Psoas muscle (tissue), 8 donors: ENCODE measurements around the gene RAD51B. TPM values are rescaled to one million over a fixed set of nuclear protein-coding genes. Genes with fewer than 3 reads are reported as not detected.

Source experiments
- ATAC-seq, 4 donors: fragments of 200-7000 bp; cut with Tn5 transposase; one replicate each; pipeline ENCODE4 v1.9.1; 2020; ENCODE audit warnings: moderate library complexity in 3 of 4, mild to moderate bottlenecking in 2 of 4
- DNase-seq, 2 donors: peaks; one replicate each; pipeline ENCODE4 v3.0.0-alpha.2; 2020
- H3K27ac ChIP-seq: fragments of 200-600 bp; one replicate; pipeline ENCODE4 v1.8.0; 2022
- H3K27me3 ChIP-seq, 3 donors: fragments of 200-600 bp in 1 of 3; one replicate each; pipeline versions ENCODE4 v1.6.1 to v1.8.0; 2013 to 2022; ENCODE audit warnings: low read length in 2 of 3, mild to moderate bottlenecking in 2 of 3, moderate library complexity in 1 of 3; ENCODE audit not compliant: insufficient read depth in 3 of 3
- H3K36me3 ChIP-seq, 2 donors: fragments of 200-600 bp in 1 of 2; one replicate each; pipeline versions ENCODE4 v1.6.1 to v1.8.0; 2013 to 2022; ENCODE audit warnings: low read depth in 1 of 2, mild to moderate bottlenecking in 1 of 2, moderate library complexity in 1 of 2; ENCODE audit not compliant: insufficient read depth in 1 of 2
- H3K4me1 ChIP-seq: fragments of 200-600 bp; one replicate; pipeline ENCODE4 v1.8.0; 2022
- H3K4me3 ChIP-seq: fragments of 200-600 bp; one replicate; pipeline ENCODE4 v1.8.0; 2022; ENCODE audit warnings: mild to moderate bottlenecking
- H3K9me3 ChIP-seq: fragments of 200-600 bp; one replicate; pipeline ENCODE4 v1.8.0; 2022
- WGBS, 3 donors: extraction: QIAGEN DNeasy Blood & Tissue Kit; methylation state at CpG; one replicate each; pipeline versions ENCODE4 v1.1.6 to v1.1.7; 2013; 5-methylcytosine and 5-hydroxymethylcytosine counted together
- intact Hi-C, 2 donors: fragments of 100-400 bp; cut with DNase I; formaldehyde crosslinking; loops; one replicate each; pipeline versions ENCODE4 v1.11.0 to v1.14.2; 2022
- polyA plus RNA-seq, 3 donors: library from polyadenylated mRNA; stranded (reverse); fragments of 200-250 nt; gene quantifications; one replicate each; pipeline ENCODE4 v1.2.3, GENCODE V29; 2013
- total RNA-seq, 4 donors: library from RNA; stranded (reverse); fragmentation: NEBNext Ultra II Directional in 2 of 4; extraction: Animal tissue kit (Norgen Biotek cat#: 25700) in 2 of 4; gene quantifications; one replicate each; pipeline versions ENCODE4 v1.2.1 to v1.2.4, GENCODE V29; 2021 to 2023
- TF ChIP-seq, protein P1 (sequence below): fragments of 200-600 bp; IDR thresholded peaks from one replicate; pipeline ENCODE4 v1.8.0; 2022; ENCODE audit warnings: antibody characterized with exemption
- donor health status: healthy with polysubstance abuse.
- donor health status: DM: no; HTN: no; CAD: no; lungs with moderate emphysema.
- donor health status: Bipolar disorder and iron deficiency.
- donor health status: healthy.
- donor health status: DM: yes; HTN: yes; CAD: no.
- donor health status: DM: no; HTN: no; CAD: no.
- donor health status: DM: no; HTN: no; CAD: no.
- donor health status: DM: yes; HTN: yes; CAD: no.

Gene RAD51B
- total and polyA plus RNA-seq, 7 donors, result 0.60 to 7.2 (median 2.2) TPM

DNA sequence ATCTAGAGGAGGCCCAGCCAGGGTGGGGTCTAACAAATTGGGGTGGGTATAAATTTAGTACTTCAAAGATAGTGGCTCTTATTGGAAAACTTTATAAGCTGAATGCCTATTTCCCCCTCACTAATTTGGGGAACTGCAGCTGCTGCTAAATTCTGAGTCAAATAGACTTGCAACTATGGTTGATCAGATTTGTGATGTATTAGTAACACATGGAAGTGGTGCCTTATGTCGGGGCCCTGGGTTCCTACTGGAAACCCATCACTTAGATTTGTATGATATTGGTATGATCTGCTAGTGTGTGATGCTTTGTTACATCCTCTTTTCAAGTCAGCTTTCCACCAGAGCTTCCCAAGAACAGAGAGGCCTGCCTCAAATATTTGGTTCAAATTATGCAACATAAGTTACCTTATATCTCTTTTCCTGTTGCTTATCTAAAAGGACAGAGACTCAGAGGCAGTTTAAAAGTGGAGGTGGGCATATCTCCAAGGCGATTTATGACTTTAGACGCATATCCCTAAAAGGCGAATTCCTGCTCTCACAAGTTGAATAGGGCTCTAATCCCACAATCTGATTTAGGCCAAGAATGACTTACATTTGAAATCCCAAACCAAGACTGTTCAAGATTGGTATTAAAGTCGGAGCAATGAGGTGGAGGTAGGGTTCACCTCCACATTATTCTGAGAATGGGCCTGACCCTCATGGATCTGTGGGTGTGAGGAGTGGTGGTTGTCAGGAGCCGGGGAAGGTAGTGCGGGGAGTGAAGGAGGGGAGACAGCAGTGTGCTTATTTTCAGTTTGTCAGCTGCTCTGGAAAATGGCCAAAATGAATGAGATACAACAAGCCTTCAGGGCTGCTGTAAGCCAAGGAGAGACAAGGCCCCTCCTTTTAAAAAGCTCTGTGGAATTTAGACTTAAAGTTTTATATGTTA, 425.8 kb downstream of the RAD51B start:
- intact Hi-C loops, result loop anchor here (2.0 to 10.0 kb wide), 7 partner anchors 53 to 571 kb away; partner anchors contain the start of gene ZFP36L1 (in 1 of the 2)
- TF ChIP-seq, protein P1, sequence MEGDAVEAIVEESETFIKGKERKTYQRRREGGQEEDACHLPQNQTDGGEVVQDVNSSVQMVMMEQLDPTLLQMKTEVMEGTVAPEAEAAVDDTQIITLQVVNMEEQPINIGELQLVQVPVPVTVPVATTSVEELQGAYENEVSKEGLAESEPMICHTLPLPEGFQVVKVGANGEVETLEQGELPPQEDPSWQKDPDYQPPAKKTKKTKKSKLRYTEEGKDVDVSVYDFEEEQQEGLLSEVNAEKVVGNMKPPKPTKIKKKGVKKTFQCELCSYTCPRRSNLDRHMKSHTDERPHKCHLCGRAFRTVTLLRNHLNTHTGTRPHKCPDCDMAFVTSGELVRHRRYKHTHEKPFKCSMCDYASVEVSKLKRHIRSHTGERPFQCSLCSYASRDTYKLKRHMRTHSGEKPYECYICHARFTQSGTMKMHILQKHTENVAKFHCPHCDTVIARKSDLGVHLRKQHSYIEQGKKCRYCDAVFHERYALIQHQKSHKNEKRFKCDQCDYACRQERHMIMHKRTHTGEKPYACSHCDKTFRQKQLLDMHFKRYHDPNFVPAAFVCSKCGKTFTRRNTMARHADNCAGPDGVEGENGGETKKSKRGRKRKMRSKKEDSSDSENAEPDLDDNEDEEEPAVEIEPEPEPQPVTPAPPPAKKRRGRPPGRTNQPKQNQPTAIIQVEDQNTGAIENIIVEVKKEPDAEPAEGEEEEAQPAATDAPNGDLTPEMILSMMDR, result no peak
- H3K4me3 ChIP-seq, result no peak overlapping the region
- DNase-seq (peak in 1 of 2 donors; percentile 21), ATAC-seq (peak; percentile 24 to 64 (median 50))
- no peaks in the 10 kb centered on the region for H3K27me3 ChIP-seq
- no peaks in the 10 kb centered on the region for H3K9me3 ChIP-seq
- no peaks in the 10 kb centered on the region for H3K36me3 ChIP-seq
- H3K4me1 ChIP-seq, result peaks cover 98% of the 10 kb centered on the region
- H3K27ac ChIP-seq, result peak overlapping the region; percentile 89
- 15 to 20% (median 16%) methylated on average over 7 of the region's 7 CpGs for WGBS, 3 donors

DNA sequence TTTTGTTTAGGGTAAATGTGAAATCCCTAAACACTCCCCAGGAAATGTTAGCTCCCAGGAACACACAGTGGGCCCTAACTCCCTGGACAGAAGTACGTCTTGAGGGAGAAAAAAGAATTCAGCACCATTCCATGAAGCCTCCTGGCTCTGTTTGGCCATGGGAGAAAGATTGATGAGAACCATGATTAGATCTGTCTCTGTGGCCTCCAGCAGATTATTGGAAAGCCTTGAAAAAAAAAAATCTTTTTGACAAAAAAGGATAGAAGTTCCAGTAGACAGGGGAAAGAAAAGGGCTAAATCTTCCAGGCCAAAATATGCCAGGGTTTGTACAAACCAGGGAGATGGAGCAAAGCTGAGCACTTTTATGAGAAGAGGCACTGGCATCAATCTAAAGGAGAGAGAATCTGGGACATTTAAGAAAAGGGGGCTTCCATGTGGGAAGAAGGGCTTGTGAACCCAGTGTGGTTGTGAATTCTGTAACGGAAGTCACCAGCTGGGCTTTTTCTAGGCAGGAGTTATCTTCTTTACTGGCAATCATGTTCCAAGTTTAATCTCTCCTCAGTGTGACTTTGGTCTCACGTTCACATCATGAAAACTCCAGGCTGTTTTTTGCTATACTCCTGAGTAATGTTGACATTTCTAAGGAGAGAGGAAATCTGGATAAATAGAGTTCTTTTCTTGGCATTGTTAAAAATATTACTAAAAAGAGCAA, 426.7 kb downstream of the RAD51B start:
- TF ChIP-seq, protein P1, result no peak
- Histone ChIP-seq H3K36me3 (no peaks in the 10 kb centered on the region), H3K4me3 (no peak overlapping the region), H3K27me3 (no peaks in the 10 kb centered on the region), H3K27ac (peak overlapping the region; percentile 89), H3K4me1 (peaks cover 98% of the 10 kb centered on the region), H3K9me3 (no peaks in the 10 kb centered on the region)
- intact Hi-C loops, result loop anchor here (5.0 to 10.0 kb wide), 6 partner anchors 54 to 546 kb away; partner anchors contain the start of gene ZFP36L1 (in 1 of the 2)
- DNase-seq, result no peak
- 10 to 31% (median 11%) methylated on average over 3 of the region's 3 CpGs for WGBS, 3 donors
- no peak for ATAC-seq

DNA sequence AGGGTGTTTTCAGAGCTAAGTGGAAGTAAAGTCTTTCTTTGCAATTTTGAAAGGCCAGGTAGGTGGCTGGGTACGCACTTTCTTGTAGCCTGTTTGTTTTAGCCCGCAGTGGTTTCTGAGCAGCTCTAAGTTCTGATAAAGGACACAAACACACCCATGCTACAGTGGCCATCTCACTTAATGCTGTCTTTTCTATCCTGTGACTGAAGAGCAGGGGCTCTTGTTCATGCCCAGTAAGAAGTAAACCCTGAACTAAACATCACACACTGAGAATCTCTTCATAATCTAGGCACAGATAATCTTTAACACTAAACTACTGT, 427.2 kb downstream of the RAD51B start:
- Histone ChIP-seq H3K27ac (peak overlapping the region; percentile 89), H3K4me1 (peaks cover 94% of the 10 kb centered on the region), H3K9me3 (no peaks in the 10 kb centered on the region), H3K4me3 (no peak overlapping the region), H3K36me3 (no peaks in the 10 kb centered on the region), H3K27me3 (no peaks in the 10 kb centered on the region)
- TF ChIP-seq, protein P1, result no peak
- WGBS, 3 donors, result 53 to 62% (median 56%) methylated on average over 2 of the region's 2 CpGs
- intact Hi-C loops, result loop anchor here (5.0 to 10.0 kb wide), 6 partner anchors 54 to 546 kb away; partner anchors contain the start of gene ZFP36L1 (in 1 of the 2)
- ATAC-seq, result no peak
- no peak for DNase-seq

DNA sequence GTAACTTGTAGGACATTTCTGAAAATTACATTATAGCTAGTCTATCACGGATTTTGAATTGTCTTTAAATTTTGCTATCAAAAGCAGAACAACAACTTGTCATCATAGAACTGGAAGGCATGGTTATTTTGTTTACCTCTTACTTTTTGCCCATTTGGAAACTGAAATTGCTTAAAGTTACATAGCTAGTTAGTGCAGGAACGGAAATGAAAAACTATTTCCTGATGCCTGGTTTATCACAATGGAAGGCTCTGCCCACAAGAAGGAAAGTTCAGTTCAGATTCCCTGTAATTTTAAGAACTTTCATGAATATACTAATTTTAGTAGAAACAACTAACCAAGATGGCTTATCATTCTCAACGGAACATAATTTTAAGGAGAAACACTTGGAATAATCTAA, 427.7 kb downstream of the RAD51B start:
- WGBS, 3 donors, result 72 to 75% (median 74%) methylated on average over 3 of the region's 3 CpGs
- Histone ChIP-seq H3K4me3 (no peak overlapping the region), H3K36me3 (no peaks in the 10 kb centered on the region), H3K27ac (peak overlapping the region; percentile 89), H3K9me3 (no peaks in the 10 kb centered on the region), H3K27me3 (no peaks in the 10 kb centered on the region), H3K4me1 (peaks cover 89% of the 10 kb centered on the region)
- ATAC-seq, result no peak
- intact Hi-C loops, result loop anchor here (5.0 to 10.0 kb wide), 6 partner anchors 55 to 545 kb away; partner anchors contain the start of gene ZFP36L1 (in 1 of the 2)
- TF ChIP-seq, protein P1, result no peak
- no peak for DNase-seq
